Skeletal muscle tissue (tissue), 4 donors: ENCODE measurements around the gene TEX11. TPM values are rescaled to one million over a fixed set of nuclear protein-coding genes. Genes with fewer than 3 reads are reported as not detected.
"Not testable (repeated sequence)": the region's sequence is repeated elsewhere in the genome, so short reads cannot be mapped to it uniquely, and the experiment has no call there.

Experiments
- H3K27ac ChIP-seq: one replicate; pipeline ENCODE4 v1.7.0; 2013; ENCODE audit warnings: mild to moderate bottlenecking, low read depth, low read length, inconsistent platforms
- H3K27me3 ChIP-seq, 3 donors: one replicate each; pipeline ENCODE4 v1.7.0; 2013; ENCODE audit warnings: low read length in 3 of 3; ENCODE audit not compliant: control insufficient read depth in 3 of 3, insufficient read depth in 3 of 3
- H3K36me3 ChIP-seq, 3 donors: one replicate each; pipeline ENCODE4 v1.7.0; 2013; ENCODE audit warnings: low read length in 3 of 3; ENCODE audit not compliant: control insufficient read depth in 3 of 3, insufficient read depth in 3 of 3
- H3K4me1 ChIP-seq, 3 donors: one replicate each; pipeline ENCODE4 v1.7.0; 2013; ENCODE audit warnings: low read length in 3 of 3, mild to moderate bottlenecking in 3 of 3; ENCODE audit not compliant: control insufficient read depth in 3 of 3, insufficient read depth in 3 of 3
- H3K4me3 ChIP-seq, 3 donors: one replicate each; pipeline ENCODE4 v1.7.0; 2013; ENCODE audit warnings: low read length in 3 of 3
- H3K9ac ChIP-seq, 3 donors: one replicate each; pipeline ENCODE4 v1.7.0; 2013; ENCODE audit warnings: low read length in 3 of 3, mild to moderate bottlenecking in 3 of 3, moderate library complexity in 2 of 3, low read depth in 1 of 3
- H3K9me3 ChIP-seq, 3 donors: one replicate each; pipeline ENCODE4 v1.7.0; 2013; ENCODE audit warnings: low read length in 3 of 3; ENCODE audit not compliant: control insufficient read depth in 3 of 3
- total RNA-seq: library from RNA; depleted of rRNA; stranded (reverse); fragments of >200 nt; gene quantifications from one replicate; pipeline ENCODE4 v1.2.3, GENCODE V29; 2014
- donor health status: Osteomylitis.

Gene TEX11
- not detected for total RNA-seq

GRCh38 chrX:70908541-70908940 lies at the start of gene TEX11:
Gene TEX11, minus strand, starts transcription at chrX:70908711. Its CDS starts 922 bp downstream, at chrX:70907789.
- no peak within 1 kb of the TSS for H3K9ac ChIP-seq

GRCh38 chrX:70954871-70955270 lies 46.4 kb upstream of the TEX11 start:
- Histone ChIP-seq H3K9me3 (no peaks in the 10 kb centered on the region), H3K36me3 (no peaks in the 10 kb centered on the region), H3K9ac (no peak overlapping the region), H3K27ac (no peak overlapping the region), H3K4me1 (no peaks in the 10 kb centered on the region), H3K4me3 (no peak overlapping the region), H3K27me3 (no peaks in the 10 kb centered on the region)

More at GRCh38 chrX:70908541-70908940, at the start of gene TEX11:
- no peak within 1 kb of the TSS for H3K27ac ChIP-seq
- no peak within 1 kb of the TSS for H3K4me3 ChIP-seq
- no peaks in the 10 kb centered on the region for H3K4me1 ChIP-seq
- H3K9me3 ChIP-seq, result no peaks in the 10 kb centered on the region
- H3K27me3 ChIP-seq, result no peaks in the 10 kb centered on the region
- no peaks in the 10 kb centered on the region for H3K36me3 ChIP-seq

DNA sequence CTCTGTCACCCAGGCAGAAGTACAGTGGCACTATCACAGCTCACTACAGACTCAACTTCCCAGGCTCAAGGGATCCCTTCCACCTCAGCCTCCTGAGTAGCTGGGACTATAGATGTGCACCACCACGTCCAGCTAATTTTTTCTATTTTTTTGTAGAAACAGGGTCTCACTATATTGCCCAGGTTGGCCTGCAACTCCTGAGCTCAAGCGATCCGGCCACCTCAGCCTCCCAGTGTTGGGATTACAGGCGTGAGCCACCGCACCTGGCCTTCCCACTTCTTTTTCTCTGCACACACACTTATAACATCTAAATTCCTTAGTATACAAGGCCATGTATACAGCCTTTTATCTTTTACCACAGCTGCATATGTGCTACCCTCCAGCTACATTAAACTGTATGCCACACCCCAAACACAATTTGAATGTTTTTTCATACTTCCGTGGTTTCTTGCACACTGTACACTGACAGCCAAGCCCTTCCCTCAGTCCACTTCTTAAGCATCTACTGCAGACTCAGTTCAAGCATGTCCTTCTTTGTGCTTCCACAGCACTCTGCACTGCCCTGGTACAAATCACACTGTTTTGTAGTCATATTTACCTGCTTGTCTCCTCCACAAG lies 15.9 kb upstream of the TEX11 start:
- H3K4me1 ChIP-seq, result no peaks in the 10 kb centered on the region
- H3K27me3 ChIP-seq, result peaks cover 0 to 30% (median 0%) of the 10 kb centered on the region in 3 donors
- no peak overlapping the region for H3K9ac ChIP-seq
- H3K27ac ChIP-seq, result no peak overlapping the region
- no peaks in the 10 kb centered on the region for H3K9me3 ChIP-seq
- no peaks in the 10 kb centered on the region for H3K36me3 ChIP-seq
- no peak overlapping the region for H3K4me3 ChIP-seq

GRCh38 chrX:70922774-70923473 lies 14.4 kb upstream of the TEX11 start:
- Histone ChIP-seq H3K9me3 (no peaks in the 10 kb centered on the region), H3K4me3 (no peak overlapping the region), H3K27me3 (peaks cover 0 to 25% (median 0%) of the 10 kb centered on the region in 3 donors), H3K9ac (no peak overlapping the region), H3K4me1 (no peaks in the 10 kb centered on the region), H3K27ac (no peak overlapping the region), H3K36me3 (no peaks in the 10 kb centered on the region)

- Histone ChIP-seq H3K36me3 (no peaks in the 10 kb centered on the region), H3K4me3 (no peak overlapping the region), H3K9ac (no peak overlapping the region), H3K27ac (no peak overlapping the region), H3K27me3 (peaks cover 0 to 15% (median 0%) of the 10 kb centered on the region in 3 donors), H3K4me1 (no peaks in the 10 kb centered on the region), H3K9me3 (no peaks in the 10 kb centered on the region)
These were observed 13.3 kb upstream of the TEX11 start for GRCh38 chrX:70921709-70922352.

GRCh38 chrX:70916754-70917153 lies 8.2 kb upstream of the TEX11 start:
- Histone ChIP-seq H3K36me3 (no peaks in the 10 kb centered on the region), H3K27ac (no peak overlapping the region), H3K9me3 (no peaks in the 10 kb centered on the region), H3K27me3 (no peaks in the 10 kb centered on the region), H3K9ac (no peak overlapping the region), H3K4me1 (no peaks in the 10 kb centered on the region), H3K4me3 (no peak overlapping the region)

DNA sequence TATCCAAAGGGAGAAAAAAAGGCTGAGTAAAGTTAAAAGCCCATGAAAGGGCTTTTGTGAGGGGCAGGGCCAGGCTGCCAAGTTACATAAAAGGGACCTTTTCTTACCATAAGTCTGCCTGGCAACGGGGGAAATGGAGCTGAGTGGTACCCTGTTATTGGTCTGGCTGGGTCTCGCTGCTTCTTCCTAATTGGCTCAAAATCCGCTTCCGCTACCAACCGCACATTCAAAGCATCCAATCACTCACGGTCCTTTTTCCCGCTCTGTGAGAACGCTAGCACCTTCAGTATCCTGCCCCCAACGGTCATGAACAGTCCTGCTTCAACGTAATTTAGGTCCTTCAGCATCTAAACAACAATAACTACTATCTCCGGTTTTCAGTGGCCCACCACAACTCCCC lies 611 bp downstream of the TEX11 start:
- no peaks in the 10 kb centered on the region for H3K27me3 ChIP-seq
- H3K9me3 ChIP-seq, result no peaks in the 10 kb centered on the region
- H3K9ac ChIP-seq, result no peak overlapping the region
- no peak overlapping the region for H3K4me3 ChIP-seq
- no peaks in the 10 kb centered on the region for H3K36me3 ChIP-seq
- H3K4me1 ChIP-seq, result no peaks in the 10 kb centered on the region
- H3K27ac ChIP-seq, result no peak overlapping the region

- H3K4me3 ChIP-seq, result no peak overlapping the region
- no peaks in the 10 kb centered on the region for H3K36me3 ChIP-seq
- H3K27me3 ChIP-seq, result no peaks in the 10 kb centered on the region
- H3K9me3 ChIP-seq, result no peaks in the 10 kb centered on the region
- no peaks in the 10 kb centered on the region for H3K4me1 ChIP-seq
- no peak overlapping the region for H3K27ac ChIP-seq
- H3K9ac ChIP-seq, result no peak overlapping the region
These were observed 7.0 kb downstream of the TEX11 start for GRCh38 chrX:70901465-70901864.

GRCh38 chrX:70890441-70890840 lies 18.1 kb downstream of the TEX11 start:
- H3K9ac ChIP-seq, H3K4me1 ChIP-seq, H3K9me3 ChIP-seq, H3K27ac ChIP-seq, H3K27me3 ChIP-seq, H3K36me3 ChIP-seq, H3K4me3 ChIP-seq: not testable (repeated sequence)

DNA sequence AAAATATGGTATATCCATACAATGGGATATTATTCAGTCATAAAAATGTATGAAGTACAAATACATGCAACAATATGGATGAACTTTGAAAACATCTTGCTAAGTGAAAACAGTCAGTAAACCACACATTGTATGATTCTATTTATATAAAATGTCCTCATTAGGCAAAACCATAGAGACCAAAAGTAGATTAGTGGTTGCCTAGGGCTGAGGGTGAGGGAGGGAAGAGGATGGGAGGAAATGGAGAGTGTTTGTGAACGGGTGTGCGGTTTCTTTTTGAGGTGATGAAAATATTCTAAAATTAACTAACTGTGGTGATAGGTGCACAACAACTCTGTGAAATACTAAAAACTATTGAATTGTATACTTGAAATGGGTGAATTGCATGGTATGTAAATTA lies 29.6 kb downstream of the TEX11 start:
- Histone ChIP-seq H3K27ac (no peak overlapping the region), H3K4me1 (no peaks in the 10 kb centered on the region), H3K9ac (no peak overlapping the region), H3K4me3 (no peak overlapping the region), H3K36me3 (no peaks in the 10 kb centered on the region), H3K27me3 (no peaks in the 10 kb centered on the region), H3K9me3 (no peaks in the 10 kb centered on the region)
